ENCODE measurements around the gene CCDC88B. TPM values are rescaled to one million over a fixed set of nuclear protein-coding genes. Genes with fewer than 3 reads are reported as not detected.

The CCDC88B gene, protein sequence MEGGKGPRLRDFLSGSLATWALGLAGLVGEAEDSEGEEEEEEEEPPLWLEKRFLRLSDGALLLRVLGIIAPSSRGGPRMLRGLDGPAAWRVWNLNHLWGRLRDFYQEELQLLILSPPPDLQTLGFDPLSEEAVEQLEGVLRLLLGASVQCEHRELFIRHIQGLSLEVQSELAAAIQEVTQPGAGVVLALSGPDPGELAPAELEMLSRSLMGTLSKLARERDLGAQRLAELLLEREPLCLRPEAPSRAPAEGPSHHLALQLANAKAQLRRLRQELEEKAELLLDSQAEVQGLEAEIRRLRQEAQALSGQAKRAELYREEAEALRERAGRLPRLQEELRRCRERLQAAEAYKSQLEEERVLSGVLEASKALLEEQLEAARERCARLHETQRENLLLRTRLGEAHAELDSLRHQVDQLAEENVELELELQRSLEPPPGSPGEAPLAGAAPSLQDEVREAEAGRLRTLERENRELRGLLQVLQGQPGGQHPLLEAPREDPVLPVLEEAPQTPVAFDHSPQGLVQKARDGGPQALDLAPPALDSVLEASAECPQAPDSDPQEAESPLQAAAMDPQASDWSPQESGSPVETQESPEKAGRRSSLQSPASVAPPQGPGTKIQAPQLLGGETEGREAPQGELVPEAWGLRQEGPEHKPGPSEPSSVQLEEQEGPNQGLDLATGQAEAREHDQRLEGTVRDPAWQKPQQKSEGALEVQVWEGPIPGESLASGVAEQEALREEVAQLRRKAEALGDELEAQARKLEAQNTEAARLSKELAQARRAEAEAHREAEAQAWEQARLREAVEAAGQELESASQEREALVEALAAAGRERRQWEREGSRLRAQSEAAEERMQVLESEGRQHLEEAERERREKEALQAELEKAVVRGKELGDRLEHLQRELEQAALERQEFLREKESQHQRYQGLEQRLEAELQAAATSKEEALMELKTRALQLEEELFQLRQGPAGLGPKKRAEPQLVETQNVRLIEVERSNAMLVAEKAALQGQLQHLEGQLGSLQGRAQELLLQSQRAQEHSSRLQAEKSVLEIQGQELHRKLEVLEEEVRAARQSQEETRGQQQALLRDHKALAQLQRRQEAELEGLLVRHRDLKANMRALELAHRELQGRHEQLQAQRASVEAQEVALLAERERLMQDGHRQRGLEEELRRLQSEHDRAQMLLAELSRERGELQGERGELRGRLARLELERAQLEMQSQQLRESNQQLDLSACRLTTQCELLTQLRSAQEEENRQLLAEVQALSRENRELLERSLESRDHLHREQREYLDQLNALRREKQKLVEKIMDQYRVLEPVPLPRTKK (N-terminal part only)
- total RNA-seq (2021; ENCODE audit: unreplicated experiment) (17.1 TPM), Bru-seq, nascent RNA (percentile 48 among the genes with signal in this experiment), BruChase-seq, experiment 1, labeled RNA remaining after a 2-hour chase (percentile 52 among the genes with signal in this experiment), BruChase-seq, experiment 2, labeled RNA remaining after a 6-hour chase (percentile 60 among the genes with signal in this experiment)
- 36.1 TPM for polyA plus RNA-seq (2012; ENCODE audit: insufficient read length)
- long read RNA-seq, partial matches to known transcripts, result 7 of 15 reads
- long read RNA-seq, other reads (novel, unspliced or antisense), result 6 of 15 reads

DNA sequence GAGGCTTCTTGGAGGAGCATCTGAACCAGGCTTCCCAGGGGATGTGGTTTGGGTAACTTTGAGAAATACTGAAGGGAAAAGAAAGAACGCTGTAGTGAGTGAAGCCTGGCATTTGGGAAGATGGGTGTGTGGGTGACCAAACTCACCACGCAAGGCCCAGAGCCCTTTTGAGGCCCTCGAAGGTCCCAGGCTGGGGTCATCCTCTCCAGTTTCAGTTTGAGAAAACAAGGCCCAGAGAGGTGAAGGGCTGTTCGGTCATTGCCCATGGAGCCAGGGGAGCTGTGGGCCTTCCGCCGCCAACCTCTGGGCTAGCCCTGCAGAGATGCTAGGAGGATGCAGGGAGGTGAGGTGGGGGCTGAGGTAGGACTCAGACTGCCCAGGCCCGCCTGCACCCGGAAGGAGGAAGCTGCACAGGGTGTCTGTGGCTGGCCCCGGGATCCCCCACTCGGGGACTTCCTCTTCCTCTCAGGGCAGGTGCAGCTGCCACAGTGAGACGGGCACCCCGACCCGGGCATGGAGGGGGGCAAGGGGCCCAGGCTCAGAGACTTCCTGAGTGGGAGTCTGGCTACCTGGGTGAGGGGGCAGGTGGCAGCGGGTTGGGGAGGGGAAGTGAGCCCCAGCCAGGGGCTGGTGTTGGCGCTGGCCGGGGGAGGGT is at the start of gene CCDC88B:
CCDC88B (plus strand) TSS at position 451 of the 655 bp plus-strand sequence; CDS start at position 514, 63 bp downstream.
- H3K27me3 ChIP-seq (ENCODE audit: control insufficient read depth, insufficient read depth, low read length), result no peaks in the 10 kb centered on the region
- no peak within 1 kb of the TSS for H3K4me3 ChIP-seq (ENCODE audit: low read depth in 2 of 2, low read length in 2 of 2)
- H3K9me3 ChIP-seq (ENCODE audit: control insufficient read depth, insufficient read depth, low read depth, low read length), result no peaks in the 10 kb centered on the region
- in situ Hi-C loops (cut with HindIII; ENCODE audit: low pct_unique_long_range_greater_than_20kb, low sequenced_read_pairs), result no loop called here
- H3K36me3 ChIP-seq (ENCODE audit: control insufficient read depth, insufficient read depth, low read length), result no peaks in the 10 kb centered on the region
- DNase-seq (ENCODE audit: low read depth, low spot score), result no peak
- intact Hi-C loops (cut with micrococcal nuclease; ENCODE audit: unreplicated experiment), result no loop called here
- CTCF ChIA-PET, result no interaction called here
- POLR2A ChIA-PET, result no interaction called here
- no TSS peak for BruUV-seq (replicated peaks)
- TF ChIP-seq, protein P1, sequence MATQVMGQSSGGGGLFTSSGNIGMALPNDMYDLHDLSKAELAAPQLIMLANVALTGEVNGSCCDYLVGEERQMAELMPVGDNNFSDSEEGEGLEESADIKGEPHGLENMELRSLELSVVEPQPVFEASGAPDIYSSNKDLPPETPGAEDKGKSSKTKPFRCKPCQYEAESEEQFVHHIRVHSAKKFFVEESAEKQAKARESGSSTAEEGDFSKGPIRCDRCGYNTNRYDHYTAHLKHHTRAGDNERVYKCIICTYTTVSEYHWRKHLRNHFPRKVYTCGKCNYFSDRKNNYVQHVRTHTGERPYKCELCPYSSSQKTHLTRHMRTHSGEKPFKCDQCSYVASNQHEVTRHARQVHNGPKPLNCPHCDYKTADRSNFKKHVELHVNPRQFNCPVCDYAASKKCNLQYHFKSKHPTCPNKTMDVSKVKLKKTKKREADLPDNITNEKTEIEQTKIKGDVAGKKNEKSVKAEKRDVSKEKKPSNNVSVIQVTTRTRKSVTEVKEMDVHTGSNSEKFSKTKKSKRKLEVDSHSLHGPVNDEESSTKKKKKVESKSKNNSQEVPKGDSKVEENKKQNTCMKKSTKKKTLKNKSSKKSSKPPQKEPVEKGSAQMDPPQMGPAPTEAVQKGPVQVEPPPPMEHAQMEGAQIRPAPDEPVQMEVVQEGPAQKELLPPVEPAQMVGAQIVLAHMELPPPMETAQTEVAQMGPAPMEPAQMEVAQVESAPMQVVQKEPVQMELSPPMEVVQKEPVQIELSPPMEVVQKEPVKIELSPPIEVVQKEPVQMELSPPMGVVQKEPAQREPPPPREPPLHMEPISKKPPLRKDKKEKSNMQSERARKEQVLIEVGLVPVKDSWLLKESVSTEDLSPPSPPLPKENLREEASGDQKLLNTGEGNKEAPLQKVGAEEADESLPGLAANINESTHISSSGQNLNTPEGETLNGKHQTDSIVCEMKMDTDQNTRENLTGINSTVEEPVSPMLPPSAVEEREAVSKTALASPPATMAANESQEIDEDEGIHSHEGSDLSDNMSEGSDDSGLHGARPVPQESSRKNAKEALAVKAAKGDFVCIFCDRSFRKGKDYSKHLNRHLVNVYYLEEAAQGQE (IDR thresholded peaks at IDR 0.05; ENCODE audit: insufficient read depth in 1 of 2, low read depth in 2 of 2, low read length in 1 of 2), result no peak
- TF ChIP-seq TCF7L2 (IDR thresholded peaks at IDR 0.05; ENCODE audit: low read depth, low read length), result no peak
- TF ChIP-seq SIN3A (IDR thresholded peaks at IDR 0.05; ENCODE audit: borderline replicate concordance, insufficient read depth, low read depth, low read length), result no peak
- no peak for TF ChIP-seq POLR2AphosphoS5 (IDR thresholded peaks at IDR 0.05; ENCODE audit: low read depth, low read length)
- TF ChIP-seq, protein P2, sequence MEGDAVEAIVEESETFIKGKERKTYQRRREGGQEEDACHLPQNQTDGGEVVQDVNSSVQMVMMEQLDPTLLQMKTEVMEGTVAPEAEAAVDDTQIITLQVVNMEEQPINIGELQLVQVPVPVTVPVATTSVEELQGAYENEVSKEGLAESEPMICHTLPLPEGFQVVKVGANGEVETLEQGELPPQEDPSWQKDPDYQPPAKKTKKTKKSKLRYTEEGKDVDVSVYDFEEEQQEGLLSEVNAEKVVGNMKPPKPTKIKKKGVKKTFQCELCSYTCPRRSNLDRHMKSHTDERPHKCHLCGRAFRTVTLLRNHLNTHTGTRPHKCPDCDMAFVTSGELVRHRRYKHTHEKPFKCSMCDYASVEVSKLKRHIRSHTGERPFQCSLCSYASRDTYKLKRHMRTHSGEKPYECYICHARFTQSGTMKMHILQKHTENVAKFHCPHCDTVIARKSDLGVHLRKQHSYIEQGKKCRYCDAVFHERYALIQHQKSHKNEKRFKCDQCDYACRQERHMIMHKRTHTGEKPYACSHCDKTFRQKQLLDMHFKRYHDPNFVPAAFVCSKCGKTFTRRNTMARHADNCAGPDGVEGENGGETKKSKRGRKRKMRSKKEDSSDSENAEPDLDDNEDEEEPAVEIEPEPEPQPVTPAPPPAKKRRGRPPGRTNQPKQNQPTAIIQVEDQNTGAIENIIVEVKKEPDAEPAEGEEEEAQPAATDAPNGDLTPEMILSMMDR (IDR thresholded peaks at IDR 0.05), result no peak
- H3K4me1 ChIP-seq (ENCODE audit: control insufficient read depth, insufficient read depth, low read length), result peaks cover 26% of the 10 kb centered on the region
- no peak within 1 kb of the TSS for H3K27ac ChIP-seq (ENCODE audit: low read length)
- no peak for ATAC-seq

All from Panc1 (cell line).